Liver (tissue), 9 donors: ENCODE data around the gene RPS6KA5. TPM values are rescaled to one million over a fixed set of nuclear protein-coding genes. Genes with fewer than 3 reads are reported as not detected.

Experiments used
- DNase-seq: peaks from one replicate; pipeline ENCODE4 v3.0.0-alpha.2; 2017; ENCODE audit warnings: low spot score
- H3K27ac ChIP-seq, 2 donors: one replicate each; pipeline ENCODE4 v1.7.0; 2013; ENCODE audit warnings: inconsistent platforms in 2 of 2, low read length in 2 of 2, control low read depth in 1 of 2, low read depth in 1 of 2, mild to moderate bottlenecking in 1 of 2
- H3K27me3 ChIP-seq, 4 donors: one replicate each; pipeline versions ENCODE4 v1.6.1 to v1.7.0; 2013; ENCODE audit warnings: low read length in 3 of 4, inconsistent platforms in 1 of 4, mild to moderate bottlenecking in 1 of 4, moderate library complexity in 1 of 4; ENCODE audit not compliant: control insufficient read depth in 4 of 4, insufficient read depth in 4 of 4
- H3K36me3 ChIP-seq, 4 donors: one replicate each; pipeline versions ENCODE4 v1.6.1 to v1.7.0; 2013; ENCODE audit warnings: low read length in 3 of 4, mild to moderate bottlenecking in 3 of 4, low read depth in 1 of 4, moderate library complexity in 1 of 4; ENCODE audit not compliant: control insufficient read depth in 4 of 4, insufficient read depth in 3 of 4
- H3K4me1 ChIP-seq, 4 donors: one replicate each; pipeline versions ENCODE4 v1.6.1 to v1.7.0; 2013; ENCODE audit warnings: low read length in 3 of 4, mild to moderate bottlenecking in 3 of 4, moderate library complexity in 1 of 4; ENCODE audit not compliant: control insufficient read depth in 4 of 4, insufficient read depth in 4 of 4
- H3K4me3 ChIP-seq, 3 donors: one replicate each; pipeline versions ENCODE4 v1.6.1 to v1.7.0; 2013; ENCODE audit warnings: low read length in 3 of 3, control low read depth in 1 of 3, low read depth in 1 of 3, mild to moderate bottlenecking in 1 of 3
- H3K9ac ChIP-seq, 2 donors: one replicate each; pipeline ENCODE4 v1.7.0; 2013; ENCODE audit warnings: low read length in 2 of 2, mild to moderate bottlenecking in 2 of 2, moderate library complexity in 2 of 2, control low read depth in 1 of 2, low read depth in 1 of 2
- H3K9me3 ChIP-seq, 4 donors: one replicate each; pipeline versions ENCODE4 v1.6.1 to v1.7.0; 2013; ENCODE audit warnings: low read length in 3 of 4; ENCODE audit not compliant: control insufficient read depth in 4 of 4
- EGR1 ChIP-seq, 2 donors: IDR thresholded peaks; 2 replicates each; pipeline ENCODE4 v1.6.1; 2016 to 2018; ENCODE audit warnings: antibody characterized with exemption in 2 of 2, low read depth in 2 of 2
- FOXA1 ChIP-seq: IDR thresholded peaks from 2 replicates; pipeline ENCODE4 v1.6.1; 2016; ENCODE audit warnings: antibody characterized with exemption
- FOXA2 ChIP-seq: IDR thresholded peaks from 2 replicates; pipeline ENCODE4 v1.6.1; 2016; ENCODE audit warnings: antibody characterized with exemption
- GABPA ChIP-seq, 2 donors: IDR thresholded peaks in 1 of 2; conservative IDR thresholded peaks in 1 of 2; 2 replicates each; pipeline ENCODE4 v1.6.1; 2016; ENCODE audit warnings: antibody characterized with exemption in 2 of 2, mild to moderate bottlenecking in 1 of 2, moderate library complexity in 1 of 2
- HNF4A ChIP-seq, 2 donors: conservative IDR thresholded peaks; 2 replicates each; pipeline ENCODE4 v1.6.1; 2016; ENCODE audit warnings: antibody characterized with exemption in 2 of 2, mild to moderate bottlenecking in 2 of 2
- HNF4G ChIP-seq: IDR thresholded peaks from 2 replicates; pipeline ENCODE4 v1.6.1; 2016; ENCODE audit warnings: antibody characterized with exemption
- JUND ChIP-seq, 2 donors: IDR thresholded peaks; 2 replicates each; pipeline ENCODE4 v1.6.1; 2016; ENCODE audit warnings: antibody characterized with exemption in 2 of 2
- NR2F2 ChIP-seq: IDR thresholded peaks from 2 replicates; pipeline ENCODE4 v1.6.1; 2016; ENCODE audit warnings: antibody characterized with exemption
- RAD21 ChIP-seq, 2 donors: IDR thresholded peaks; 2 replicates each; pipeline ENCODE4 v1.6.1; 2016; ENCODE audit warnings: antibody characterized with exemption in 2 of 2, mild to moderate bottlenecking in 2 of 2
- RXRA ChIP-seq, 2 donors: IDR thresholded peaks; 2 replicates each; pipeline ENCODE4 v1.6.1; 2017 to 2018; ENCODE audit warnings: antibody characterized with exemption in 2 of 2, mild to moderate bottlenecking in 1 of 2
- SP1 ChIP-seq: IDR thresholded peaks from 2 replicates; pipeline ENCODE4 v1.6.1; 2018; ENCODE audit warnings: antibody characterized with exemption, mild to moderate bottlenecking
- YY1 ChIP-seq: IDR thresholded peaks from 2 replicates; pipeline ENCODE4 v1.6.1; 2016; ENCODE audit warnings: antibody characterized with exemption, mild to moderate bottlenecking
- WGBS: extraction: QIAGEN DNeasy Blood & Tissue Kit; methylation state at CpG from one replicate; pipeline ENCODE4 v1.1.7; 2013; 5-methylcytosine and 5-hydroxymethylcytosine counted together
- polyA plus RNA-seq, 2 donors: library from polyadenylated mRNA; stranded (reverse) in 1 of 2; unstranded in 1 of 2; fragments of 200-250 nt in 1 of 2; fragments of >200 nt in 1 of 2; fragmentation: Nextera tagmentation in 1 of 2; extraction: Ambion mirVana in 1 of 2; gene quantifications; one replicate each; pipeline versions ENCODE4 v1.2.1 to v1.2.3, GENCODE V29; 2013 to 2015
- total RNA-seq, 2 donors: library from RNA; depleted of rRNA; stranded (reverse); fragments of >200 nt; gene quantifications; one replicate each; pipeline ENCODE4 v1.2.3, GENCODE V29; 2014
- TF ChIP-seq, protein P1 (sequence below): IDR thresholded peaks from 2 replicates; pipeline ENCODE4 v1.6.1; 2016; ENCODE audit warnings: antibody characterized with exemption
- TF ChIP-seq, protein P2 (sequence below): IDR thresholded peaks from 2 replicates; pipeline ENCODE4 v1.6.1; 2016; ENCODE audit warnings: antibody characterized with exemption
- TF ChIP-seq, protein P3 (sequence below): IDR thresholded peaks from 2 replicates; pipeline ENCODE4 v1.6.1; 2016; ENCODE audit warnings: antibody characterized with exemption, mild to moderate bottlenecking
- TF ChIP-seq, protein P4 (sequence below): fragments of 150-350 bp; IDR thresholded peaks from 2 replicates; pipeline ENCODE4 v1.5.1; 2017; ENCODE audit warnings: improper control_type of control experiment, low read depth, low read length; ENCODE audit not compliant: missing input control
- donor health status: healthy.
- donor health status: healthy.
- donor health status: healthy.
- donor health status: healthy.
- donor health status: healthy.

The RPS6KA5 gene
- total and polyA plus RNA-seq, 4 donors = 0.52 to 2.3 (median 1.3) TPM

DNA sequence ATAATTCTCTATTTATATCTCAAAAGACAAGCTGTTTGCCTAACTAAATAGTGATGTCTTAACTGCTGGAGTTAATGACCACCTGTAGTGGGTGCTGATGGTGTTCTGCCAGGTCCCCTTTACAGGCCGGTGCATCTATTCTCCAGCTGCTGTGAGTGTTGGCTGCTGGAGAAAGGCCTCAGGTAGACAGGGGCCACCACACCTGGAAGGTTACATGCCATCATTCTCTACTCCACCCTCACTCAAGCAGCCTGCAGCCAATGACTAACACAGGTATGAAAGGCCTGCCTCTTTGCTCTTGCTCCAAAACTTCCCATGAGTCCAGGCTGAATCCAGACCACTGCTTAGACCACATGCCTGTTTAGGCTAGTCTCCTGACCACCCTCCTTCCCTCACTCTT, 73.9 kb downstream of the RPS6KA5 start (continued):
- TF ChIP-seq, protein P1, sequence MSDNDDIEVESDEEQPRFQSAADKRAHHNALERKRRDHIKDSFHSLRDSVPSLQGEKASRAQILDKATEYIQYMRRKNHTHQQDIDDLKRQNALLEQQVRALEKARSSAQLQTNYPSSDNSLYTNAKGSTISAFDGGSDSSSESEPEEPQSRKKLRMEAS = no peak
- no peak for TF ChIP-seq GABPA (IDR thresholded peaks at IDR 0.05 in 1 of 2, conservative IDR thresholded peaks at IDR 0.05 in 1 of 2)

DNA sequence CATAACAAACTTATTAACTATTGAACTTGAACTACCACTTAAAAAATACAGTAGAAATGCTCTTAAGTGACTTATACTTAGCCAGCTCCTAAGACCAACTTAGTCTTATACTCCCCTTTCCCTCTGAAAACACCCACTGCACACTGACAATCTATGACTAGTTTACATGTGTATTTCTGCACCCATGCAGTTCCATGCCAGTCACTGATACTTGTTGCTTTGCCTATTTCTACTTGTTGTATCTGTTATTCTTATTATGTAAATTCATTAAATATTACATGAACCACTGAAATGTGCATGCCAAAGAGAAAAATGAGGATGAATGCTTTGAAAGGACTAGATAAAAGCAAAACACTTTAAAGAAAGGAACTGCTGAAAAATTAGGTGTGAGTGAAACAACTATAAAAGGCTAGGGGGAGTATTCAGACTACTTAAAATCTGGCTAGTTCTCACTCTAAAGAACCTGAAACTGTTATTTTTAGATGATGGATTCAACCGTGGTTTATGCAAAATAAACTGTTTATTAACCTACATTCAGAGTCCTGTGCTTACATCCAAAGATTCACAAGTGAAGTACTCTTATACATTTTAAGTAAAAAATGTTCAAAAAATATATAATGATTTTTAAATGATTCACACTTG, 74.7 kb downstream of the RPS6KA5 start:
- no peaks in the 10 kb centered on the region for H3K4me1 ChIP-seq
- TF ChIP-seq, protein P2, sequence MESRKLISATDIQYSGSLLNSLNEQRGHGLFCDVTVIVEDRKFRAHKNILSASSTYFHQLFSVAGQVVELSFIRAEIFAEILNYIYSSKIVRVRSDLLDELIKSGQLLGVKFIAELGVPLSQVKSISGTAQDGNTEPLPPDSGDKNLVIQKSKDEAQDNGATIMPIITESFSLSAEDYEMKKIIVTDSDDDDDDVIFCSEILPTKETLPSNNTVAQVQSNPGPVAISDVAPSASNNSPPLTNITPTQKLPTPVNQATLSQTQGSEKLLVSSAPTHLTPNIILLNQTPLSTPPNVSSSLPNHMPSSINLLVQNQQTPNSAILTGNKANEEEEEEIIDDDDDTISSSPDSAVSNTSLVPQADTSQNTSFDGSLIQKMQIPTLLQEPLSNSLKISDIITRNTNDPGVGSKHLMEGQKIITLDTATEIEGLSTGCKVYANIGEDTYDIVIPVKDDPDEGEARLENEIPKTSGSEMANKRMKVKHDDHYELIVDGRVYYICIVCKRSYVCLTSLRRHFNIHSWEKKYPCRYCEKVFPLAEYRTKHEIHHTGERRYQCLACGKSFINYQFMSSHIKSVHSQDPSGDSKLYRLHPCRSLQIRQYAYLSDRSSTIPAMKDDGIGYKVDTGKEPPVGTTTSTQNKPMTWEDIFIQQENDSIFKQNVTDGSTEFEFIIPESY = no peak
- no peak for TF ChIP-seq SP1
- TF ChIP-seq RAD21 (IDR thresholded peaks at IDR 0.05) = no peak
- no peak for TF ChIP-seq NR2F2
- no peak for TF ChIP-seq JUND (IDR thresholded peaks at IDR 0.05)
- TF ChIP-seq FOXA2 = no peak
- H3K27me3 ChIP-seq = no peaks in the 10 kb centered on the region
- no peaks in the 10 kb centered on the region for H3K9me3 ChIP-seq
- no peaks in the 10 kb centered on the region for H3K36me3 ChIP-seq
- 39% methylated on average over 1 of the region's 1 CpG for WGBS
- H3K9ac ChIP-seq = no peak overlapping the region
- no peak for DNase-seq
- no peak overlapping the region for H3K27ac ChIP-seq
- no peak overlapping the region for H3K4me3 ChIP-seq

DNA sequence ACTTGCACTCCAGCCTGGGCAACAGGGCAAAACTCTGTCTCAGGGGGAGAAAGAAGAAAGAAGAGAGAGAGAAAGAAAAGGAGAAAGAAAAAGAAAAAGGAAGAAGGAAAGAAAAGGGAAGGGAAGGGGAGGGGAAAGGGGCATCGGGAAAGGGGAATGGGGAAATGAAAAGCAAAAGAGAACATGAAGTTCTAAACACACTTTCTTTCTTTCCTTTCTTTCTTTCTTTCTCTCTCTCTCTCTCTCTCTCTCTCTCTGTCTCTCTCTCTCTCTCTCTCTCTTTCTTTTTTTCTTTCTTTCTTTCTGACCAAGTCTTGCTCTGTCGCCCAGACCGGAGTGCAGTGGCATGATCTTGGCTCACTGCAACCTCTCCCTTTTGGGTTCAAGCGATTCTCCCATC, 76.9 kb downstream of the RPS6KA5 start:
- WGBS = 98% methylated on average over 4 of the region's 4 CpGs
- no peak for TF ChIP-seq EGR1 (IDR thresholded peaks at IDR 0.05; ENCODE audit: low read depth in 2 of 2)
- TF ChIP-seq RAD21 (IDR thresholded peaks at IDR 0.05) = no peak
- TF ChIP-seq YY1 = no peak
- no peak for TF ChIP-seq GABPA (IDR thresholded peaks at IDR 0.05 in 1 of 2, conservative IDR thresholded peaks at IDR 0.05 in 1 of 2)
- no peak for TF ChIP-seq HNF4A (conservative IDR thresholded peaks at IDR 0.05)
- TF ChIP-seq, protein P3, sequence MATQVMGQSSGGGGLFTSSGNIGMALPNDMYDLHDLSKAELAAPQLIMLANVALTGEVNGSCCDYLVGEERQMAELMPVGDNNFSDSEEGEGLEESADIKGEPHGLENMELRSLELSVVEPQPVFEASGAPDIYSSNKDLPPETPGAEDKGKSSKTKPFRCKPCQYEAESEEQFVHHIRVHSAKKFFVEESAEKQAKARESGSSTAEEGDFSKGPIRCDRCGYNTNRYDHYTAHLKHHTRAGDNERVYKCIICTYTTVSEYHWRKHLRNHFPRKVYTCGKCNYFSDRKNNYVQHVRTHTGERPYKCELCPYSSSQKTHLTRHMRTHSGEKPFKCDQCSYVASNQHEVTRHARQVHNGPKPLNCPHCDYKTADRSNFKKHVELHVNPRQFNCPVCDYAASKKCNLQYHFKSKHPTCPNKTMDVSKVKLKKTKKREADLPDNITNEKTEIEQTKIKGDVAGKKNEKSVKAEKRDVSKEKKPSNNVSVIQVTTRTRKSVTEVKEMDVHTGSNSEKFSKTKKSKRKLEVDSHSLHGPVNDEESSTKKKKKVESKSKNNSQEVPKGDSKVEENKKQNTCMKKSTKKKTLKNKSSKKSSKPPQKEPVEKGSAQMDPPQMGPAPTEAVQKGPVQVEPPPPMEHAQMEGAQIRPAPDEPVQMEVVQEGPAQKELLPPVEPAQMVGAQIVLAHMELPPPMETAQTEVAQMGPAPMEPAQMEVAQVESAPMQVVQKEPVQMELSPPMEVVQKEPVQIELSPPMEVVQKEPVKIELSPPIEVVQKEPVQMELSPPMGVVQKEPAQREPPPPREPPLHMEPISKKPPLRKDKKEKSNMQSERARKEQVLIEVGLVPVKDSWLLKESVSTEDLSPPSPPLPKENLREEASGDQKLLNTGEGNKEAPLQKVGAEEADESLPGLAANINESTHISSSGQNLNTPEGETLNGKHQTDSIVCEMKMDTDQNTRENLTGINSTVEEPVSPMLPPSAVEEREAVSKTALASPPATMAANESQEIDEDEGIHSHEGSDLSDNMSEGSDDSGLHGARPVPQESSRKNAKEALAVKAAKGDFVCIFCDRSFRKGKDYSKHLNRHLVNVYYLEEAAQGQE = no peak
- TF ChIP-seq SP1 = no peak
- no peak for TF ChIP-seq RXRA (IDR thresholded peaks at IDR 0.05)
- no peak for TF ChIP-seq NR2F2
- no peak for TF ChIP-seq HNF4G
- no peak for TF ChIP-seq FOXA1
- TF ChIP-seq, protein P4, sequence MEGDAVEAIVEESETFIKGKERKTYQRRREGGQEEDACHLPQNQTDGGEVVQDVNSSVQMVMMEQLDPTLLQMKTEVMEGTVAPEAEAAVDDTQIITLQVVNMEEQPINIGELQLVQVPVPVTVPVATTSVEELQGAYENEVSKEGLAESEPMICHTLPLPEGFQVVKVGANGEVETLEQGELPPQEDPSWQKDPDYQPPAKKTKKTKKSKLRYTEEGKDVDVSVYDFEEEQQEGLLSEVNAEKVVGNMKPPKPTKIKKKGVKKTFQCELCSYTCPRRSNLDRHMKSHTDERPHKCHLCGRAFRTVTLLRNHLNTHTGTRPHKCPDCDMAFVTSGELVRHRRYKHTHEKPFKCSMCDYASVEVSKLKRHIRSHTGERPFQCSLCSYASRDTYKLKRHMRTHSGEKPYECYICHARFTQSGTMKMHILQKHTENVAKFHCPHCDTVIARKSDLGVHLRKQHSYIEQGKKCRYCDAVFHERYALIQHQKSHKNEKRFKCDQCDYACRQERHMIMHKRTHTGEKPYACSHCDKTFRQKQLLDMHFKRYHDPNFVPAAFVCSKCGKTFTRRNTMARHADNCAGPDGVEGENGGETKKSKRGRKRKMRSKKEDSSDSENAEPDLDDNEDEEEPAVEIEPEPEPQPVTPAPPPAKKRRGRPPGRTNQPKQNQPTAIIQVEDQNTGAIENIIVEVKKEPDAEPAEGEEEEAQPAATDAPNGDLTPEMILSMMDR = no peak
- no peak for TF ChIP-seq JUND (IDR thresholded peaks at IDR 0.05)
- TF ChIP-seq, protein P1 = no peak
- H3K9ac ChIP-seq = no peak overlapping the region
- no peak overlapping the region for H3K4me3 ChIP-seq
- no peaks in the 10 kb centered on the region for H3K27me3 ChIP-seq
- H3K9me3 ChIP-seq = no peaks in the 10 kb centered on the region
- no peak for DNase-seq
- H3K27ac ChIP-seq = no peak overlapping the region
- H3K4me1 ChIP-seq = no peaks in the 10 kb centered on the region
- H3K36me3 ChIP-seq = no peaks in the 10 kb centered on the region
